Measurements from ENCODE around the gene OGFOD2. TPM values are rescaled to one million over a fixed set of nuclear protein-coding genes. Genes with fewer than 3 reads are reported as not detected.

Gene OGFOD2
- total and polyA plus RNA-seq, 11 donors = 4.4 to 19.7 (median 12.7) TPM

GRCh38 chr12:123029550-123029949, 54.5 kb downstream of the OGFOD2 start:
- Histone ChIP-seq H3K4me3 (no peak overlapping the region), H3K9me3 (no peaks in the 10 kb centered on the region), H3K27ac (no peak overlapping the region), H3K36me3 (peaks cover 0 to 53% (median 27%) of the 10 kb centered on the region in 9 donors), H3K4me1 (peaks cover 0 to 15% (median 1%) of the 10 kb centered on the region in 12 donors), H3K27me3 (no peaks in the 10 kb centered on the region)
- ATAC-seq (no peak), DNase-seq (no peak)
- intact Hi-C loops (cut with DNase I) = no loop called here
- TF ChIP-seq CTCF (IDR thresholded peaks at IDR 0.05) (no peak), POLR2A (IDR thresholded peaks at IDR 0.05) (no peak)

Small RNAs within 50 kb of the gene (microRNA-seq; reads per million reads assigned to microRNA genes)
- gene MIR4304 = 0 reads per million in 4 donors

Other genes with a start within 250 kb of the OGFOD2 start
- 1 to 10 TPM in 1 of 9 donors, under 1 TPM in 3, not detected in 5; 0.08 to 1.4 (median 0.31) TPM for gene HCAR1, start 244.4 kb upstream of the OGFOD2 start, total RNA-seq
- under 1 TPM in 1 of 2 donors, not detected in 1; 0.10 TPM for gene HCAR1, start 244.4 kb upstream of the OGFOD2 start, polyA plus RNA-seq
- gene DENR, start 222.4 kb upstream of the OGFOD2 start, total RNA-seq = 10 to 100 TPM; 13.3 to 32.7 (median 26.3) TPM
- gene DENR, start 222.4 kb upstream of the OGFOD2 start, polyA plus RNA-seq = 10 to 100 TPM; 14.4 to 31.9 TPM
- 1 to 10 TPM in 1 of 9 donors, under 1 TPM in 8; 0.40 to 1.1 (median 0.76) TPM for gene CCDC62, start 200.7 kb upstream of the OGFOD2 start, total RNA-seq
- gene CCDC62, start 200.7 kb upstream of the OGFOD2 start, polyA plus RNA-seq = under 1 TPM; 0.11 to 0.12 TPM
- gene HIP1R, start 139.8 kb upstream of the OGFOD2 start, total RNA-seq = 10 to 100 TPM; 14.9 to 49.5 (median 19.6) TPM
- gene HIP1R, start 139.8 kb upstream of the OGFOD2 start, polyA plus RNA-seq = 10 to 100 TPM; 19.1 to 31.4 TPM
- 10 to 100 TPM; 14.5 to 51.2 (median 22.7) TPM for gene VPS37B, start 79.1 kb upstream of the OGFOD2 start, total RNA-seq
- 10 to 100 TPM; 17.4 to 21.7 TPM for gene VPS37B, start 79.1 kb upstream of the OGFOD2 start, polyA plus RNA-seq
- gene ABCB9, start 8.8 kb upstream of the OGFOD2 start, total RNA-seq = 1 to 10 TPM; 3.1 to 8.6 (median 4.7) TPM
- gene ABCB9, start 8.8 kb upstream of the OGFOD2 start, polyA plus RNA-seq = 1 to 10 TPM; 3.1 to 3.3 TPM
- 100 to 1,000 TPM; 123 to 236 (median 140) TPM for gene ARL6IP4, start 5.4 kb downstream of the OGFOD2 start, total RNA-seq
- 100 to 1,000 TPM; 186 to 325 TPM for gene ARL6IP4, start 5.4 kb downstream of the OGFOD2 start, polyA plus RNA-seq
- gene PITPNM2, start 175.8 kb downstream of the OGFOD2 start, total RNA-seq = 10 to 100 TPM; 13.2 to 28.5 (median 20.7) TPM
- 10 to 100 TPM; 12.0 to 13.0 TPM for gene PITPNM2, start 175.8 kb downstream of the OGFOD2 start, polyA plus RNA-seq

Data from heart left ventricle (tissue), 16 donors.